CMK (cell line): ENCODE data around the gene COLQ.
"Not testable (repeated sequence)": the region's sequence is repeated elsewhere in the genome, so short reads cannot be mapped to it uniquely, and the experiment has no call there.

Source experiments
- DNase-seq: peaks from one replicate; pipeline ENCODE4 v3.0.0-alpha.2; 2010; ENCODE audit warnings: low read depth

The COLQ gene

GRCh38 chr3:15427182-15427880 is 94.2 kb downstream of the COLQ start, which contains the start of the genes EAF1 and METTL6:
Gene EAF1, plus strand, starts transcription at chr3:15427598. Its CDS starts 182 bp downstream, at chr3:15427780.
Gene METTL6, minus strand, starts transcription at chr3:15427544. Its CDS starts 1,033 bp downstream, at chr3:15426511.
- DNase-seq = peak; percentile 72

GRCh38 chr3:15426579-15427118 is 94.9 kb downstream of the COLQ start:
- DNase-seq = no peak

GRCh38 chr3:15420871-15421270 is 100.6 kb downstream of the COLQ start:
- DNase-seq = no peak

- not testable (repeated sequence) for DNase-seq
Measured at GRCh38 chr3:15410966-15411365, 110.5 kb downstream of the COLQ start.

- DNase-seq = no peak
Measured at GRCh38 chr3:15409774-15410173, 111.7 kb downstream of the COLQ start.

- no peak for DNase-seq
Measured at GRCh38 chr3:15409239-15409638, 112.3 kb downstream of the COLQ start.

- peak; percentile 35 for DNase-seq
Measured at GRCh38 chr3:15405448-15406050, 116.0 kb downstream of the COLQ start.

GRCh38 chr3:15404767-15405166 is 116.7 kb downstream of the COLQ start:
- DNase-seq = no peak

- no peak for DNase-seq
Measured at GRCh38 chr3:15403965-15404364, 117.5 kb downstream of the COLQ start.

- no peak for DNase-seq
Measured at GRCh38 chr3:15403495-15403894, 118.0 kb downstream of the COLQ start.

- no peak for DNase-seq
Measured at GRCh38 chr3:15401936-15402335, 119.6 kb downstream of the COLQ start.
